Forelimb muscle (tissue), 1 donor: ENCODE results near the gene RUNX1. TPM values are rescaled to one million over a fixed set of nuclear protein-coding genes. Genes with fewer than 3 reads are reported as not detected.

ENCODE experiments used
- DNase-seq: peaks from one replicate; pipeline ENCODE4 v3.0.0-alpha.2; 2013; ENCODE audit warnings: low read depth
- polyA plus RNA-seq: library from polyadenylated mRNA; unstranded; fragments of 120-200 nt; gene quantifications from one replicate; pipeline ENCODE4 v1.2.1, GENCODE V29; 2013; ENCODE audit not compliant: insufficient read length

The RUNX1 gene
- polyA plus RNA-seq, 1 donor, result 5.3 TPM

- DNase-seq, result no peak
Observed at GRCh38 chr21:34850166-34850690, 198.9 kb downstream of the RUNX1 start.

- no peak for DNase-seq
Observed at GRCh38 chr21:34846601-34847112, 202.4 kb downstream of the RUNX1 start.

GRCh38 chr21:34845521-34846451, 203.3 kb downstream of the RUNX1 start:
- DNase-seq, result no peak

- no peak for DNase-seq
Observed at GRCh38 chr21:34844924-34845238, 204.2 kb downstream of the RUNX1 start.

GRCh38 chr21:34844013-34844923, 204.8 kb downstream of the RUNX1 start:
- no peak for DNase-seq

- no peak for DNase-seq
Observed at GRCh38 chr21:34843562-34843961, 205.5 kb downstream of the RUNX1 start.

- DNase-seq, result no peak
Observed at GRCh38 chr21:34841154-34841553, 207.9 kb downstream of the RUNX1 start.

- no peak for DNase-seq
Observed at GRCh38 chr21:34840693-34841092, 208.4 kb downstream of the RUNX1 start.

- DNase-seq, result no peak
Observed at GRCh38 chr21:34838956-34839820, 209.9 kb downstream of the RUNX1 start.

GRCh38 chr21:34836933-34837505, 212.1 kb downstream of the RUNX1 start:
- DNase-seq, result no peak

GRCh38 chr21:34836103-34836932, 212.8 kb downstream of the RUNX1 start:
- DNase-seq, result no peak

GRCh38 chr21:34835526-34835925, 213.6 kb downstream of the RUNX1 start:
- DNase-seq, result no peak

- DNase-seq, result no peak
Observed at GRCh38 chr21:34834852-34835501, 214.1 kb downstream of the RUNX1 start.

GRCh38 chr21:34834290-34834689, 214.8 kb downstream of the RUNX1 start:
- no peak for DNase-seq

GRCh38 chr21:34833465-34833864, 215.6 kb downstream of the RUNX1 start:
- DNase-seq, result no peak

GRCh38 chr21:34830386-34831170, 218.5 kb downstream of the RUNX1 start:
- DNase-seq, result no peak

GRCh38 chr21:34827445-34828235, 221.5 kb downstream of the RUNX1 start:
- DNase-seq, result no peak

GRCh38 chr21:34826836-34827235, 222.3 kb downstream of the RUNX1 start:
- no peak for DNase-seq
